ENCODE data around the gene PPP1R7.
"Not testable (repeated sequence)": the region's sequence is repeated elsewhere in the genome, so short reads cannot be mapped to it uniquely, and the experiment has no call there.

Gene PPP1R7

GRCh38 chr2:241149925-241150659 is at the start of gene PPP1R7:
Gene PPP1R7 (plus strand): TSS chr2:241150467. CDS start chr2:241150496, 29 bp downstream.
- peak; percentile 68 to 97 (median 92) for DNase-seq

- DNase-seq = peak in 57 of 58 donors; percentile 30 to 88 (median 78)
Measured at GRCh38 chr2:241102239-241102803, 47.9 kb upstream of the PPP1R7 start, which contains the start of gene MTERF4. Gene MTERF4 (minus strand): TSS chr2:241102287. CDS start chr2:241102273, 14 bp downstream.

GRCh38 chr2:241103176-241103595 is 47.1 kb upstream of the PPP1R7 start:
- DNase-seq = no peak

GRCh38 chr2:241104611-241105010 is 45.7 kb upstream of the PPP1R7 start:
- not testable (repeated sequence) for DNase-seq

GRCh38 chr2:241105641-241106040 is 44.6 kb upstream of the PPP1R7 start:
- no peak for DNase-seq

- DNase-seq = no peak
Measured at GRCh38 chr2:241107031-241107783, 43.1 kb upstream of the PPP1R7 start.

GRCh38 chr2:241108271-241109209 is 41.7 kb upstream of the PPP1R7 start:
- DNase-seq = peak in 1 of 58 donors; percentile 9

GRCh38 chr2:241109210-241110088 is 40.8 kb upstream of the PPP1R7 start:
- no peak for DNase-seq

- DNase-seq = no peak
Measured at GRCh38 chr2:241110089-241110606, 40.1 kb upstream of the PPP1R7 start.

GRCh38 chr2:241110607-241111439 is 39.4 kb upstream of the PPP1R7 start:
- DNase-seq = no peak

- DNase-seq = no peak
Measured at GRCh38 chr2:241111440-241111805, 38.8 kb upstream of the PPP1R7 start.

- no peak for DNase-seq
Measured at GRCh38 chr2:241112046-241112445, 38.2 kb upstream of the PPP1R7 start.

- no peak for DNase-seq
Measured at GRCh38 chr2:241112592-241112991, 37.7 kb upstream of the PPP1R7 start.

GRCh38 chr2:241114836-241115235 is 35.4 kb upstream of the PPP1R7 start:
- DNase-seq = no peak

GRCh38 chr2:241115361-241115760 is 34.9 kb upstream of the PPP1R7 start:
- DNase-seq = no peak

- no peak for DNase-seq
Measured at GRCh38 chr2:241116606-241117560, 33.4 kb upstream of the PPP1R7 start.

GRCh38 chr2:241118737-241119505 is 31.3 kb upstream of the PPP1R7 start:
- no peak for DNase-seq

Data from anterior cingulate cortex (tissue), 58 donors.